ENCODE measurements around the gene NHLRC2.

Gene NHLRC2

GRCh38 chr10:113858541-113858940, 4.1 kb downstream of the NHLRC2 start:
- H3K4me3 ChIP-seq (ENCODE audit: low read depth, low read length): no peak overlapping the region

- H3K4me3 ChIP-seq (ENCODE audit: low read depth, low read length): no peak overlapping the region
Measured at GRCh38 chr10:113859261-113859660, 4.8 kb downstream of the NHLRC2 start.

- H3K4me3 ChIP-seq (ENCODE audit: low read depth, low read length): no peak overlapping the region
Measured at GRCh38 chr10:113865901-113866300, 11.4 kb downstream of the NHLRC2 start.

- H3K4me3 ChIP-seq (ENCODE audit: low read depth, low read length): no peak overlapping the region
Measured at GRCh38 chr10:113866551-113867394, 12.3 kb downstream of the NHLRC2 start.

- H3K4me3 ChIP-seq (ENCODE audit: low read depth, low read length): no peak overlapping the region
Measured at GRCh38 chr10:113867904-113868303, 13.4 kb downstream of the NHLRC2 start.

GRCh38 chr10:113869789-113870188, 15.3 kb downstream of the NHLRC2 start:
- no peak overlapping the region for H3K4me3 ChIP-seq (ENCODE audit: low read depth, low read length)

- no peak overlapping the region for H3K4me3 ChIP-seq (ENCODE audit: low read depth, low read length)
Measured at GRCh38 chr10:113872139-113873030, 17.9 kb downstream of the NHLRC2 start.

GRCh38 chr10:113875212-113875611, 20.8 kb downstream of the NHLRC2 start:
- no peak overlapping the region for H3K4me3 ChIP-seq (ENCODE audit: low read depth, low read length)

- H3K4me3 ChIP-seq (ENCODE audit: low read depth, low read length): no peak overlapping the region
Measured at GRCh38 chr10:113876461-113876860, 22.0 kb downstream of the NHLRC2 start.

GRCh38 chr10:113879691-113880090, 25.2 kb downstream of the NHLRC2 start:
- no peak overlapping the region for H3K4me3 ChIP-seq (ENCODE audit: low read depth, low read length)

GRCh38 chr10:113880236-113880635, 25.8 kb downstream of the NHLRC2 start:
- no peak overlapping the region for H3K4me3 ChIP-seq (ENCODE audit: low read depth, low read length)

GRCh38 chr10:113882240-113882639, 27.8 kb downstream of the NHLRC2 start:
- H3K4me3 ChIP-seq (ENCODE audit: low read depth, low read length): no peak overlapping the region

- no peak overlapping the region for H3K4me3 ChIP-seq (ENCODE audit: low read depth, low read length)
Measured at GRCh38 chr10:113889911-113890310, 35.5 kb downstream of the NHLRC2 start.

- H3K4me3 ChIP-seq (ENCODE audit: low read depth, low read length): no peak overlapping the region
Measured at GRCh38 chr10:113890769-113891168, 36.3 kb downstream of the NHLRC2 start.

- H3K4me3 ChIP-seq (ENCODE audit: low read depth, low read length): no peak overlapping the region
Measured at GRCh38 chr10:113891476-113891875, 37.0 kb downstream of the NHLRC2 start.

- no peak overlapping the region for H3K4me3 ChIP-seq (ENCODE audit: low read depth, low read length)
Measured at GRCh38 chr10:113893570-113893969, 39.1 kb downstream of the NHLRC2 start.

- H3K4me3 ChIP-seq (ENCODE audit: low read depth, low read length): no peak overlapping the region
Measured at GRCh38 chr10:113894581-113894980, 40.1 kb downstream of the NHLRC2 start.

- H3K4me3 ChIP-seq (ENCODE audit: low read depth, low read length): no peak overlapping the region
Measured at GRCh38 chr10:113895018-113895417, 40.6 kb downstream of the NHLRC2 start.

- H3K4me3 ChIP-seq (ENCODE audit: low read depth, low read length): no peak overlapping the region
Measured at GRCh38 chr10:113897693-113898618, 43.5 kb downstream of the NHLRC2 start.

- no peak overlapping the region for H3K4me3 ChIP-seq (ENCODE audit: low read depth, low read length)
Measured at GRCh38 chr10:113899952-113900598, 45.6 kb downstream of the NHLRC2 start.
